Activated T-helper 17 cell treated with anti-CD3 and anti-CD28 coated beads, Interleukin-2, amount 50 U/mL, for 72 hours (primary cell): Measurements from ENCODE around the gene RSPH6A. TPM values are rescaled to one million over a fixed set of nuclear protein-coding genes. Genes with fewer than 3 reads are reported as not detected.

Experiments used
- ATAC-seq: fragments of 150-1000 bp; cut with Tn5 transposase; replicated peaks from 2 replicates; pipeline ENCODE4 v1.10.0; 2021; ENCODE audit warnings: mild to moderate bottlenecking, moderate library complexity
- H3K27ac Mint-ChIP-seq: one replicate; pipeline ENCODE4 v1.8.0; 2022; ENCODE audit warnings: mixed read lengths
- H3K27me3 Mint-ChIP-seq: one replicate; pipeline ENCODE4 v1.8.0; 2022; ENCODE audit warnings: mixed read lengths
- H3K36me3 Mint-ChIP-seq: one replicate; pipeline ENCODE4 v1.8.0; 2022; ENCODE audit warnings: low read depth, mild to moderate bottlenecking, mixed read lengths
- H3K4me1 Mint-ChIP-seq: one replicate; pipeline ENCODE4 v1.8.0; 2022; ENCODE audit warnings: mixed read lengths
- H3K4me3 Mint-ChIP-seq: one replicate; pipeline ENCODE4 v1.8.0; 2022; ENCODE audit warnings: mild to moderate bottlenecking, mixed read lengths
- H3K9me3 Mint-ChIP-seq: one replicate; pipeline ENCODE4 v1.8.0; 2022; ENCODE audit warnings: mixed read lengths
- total RNA-seq, 2 donors: library from RNA; stranded (reverse); gene quantifications; one replicate each; pipeline ENCODE4 v1.2.3, GENCODE V29; 2022

Gene RSPH6A
- total RNA-seq, 2 donors from 2014 or later = 0.26 to 0.40 TPM

DNA sequence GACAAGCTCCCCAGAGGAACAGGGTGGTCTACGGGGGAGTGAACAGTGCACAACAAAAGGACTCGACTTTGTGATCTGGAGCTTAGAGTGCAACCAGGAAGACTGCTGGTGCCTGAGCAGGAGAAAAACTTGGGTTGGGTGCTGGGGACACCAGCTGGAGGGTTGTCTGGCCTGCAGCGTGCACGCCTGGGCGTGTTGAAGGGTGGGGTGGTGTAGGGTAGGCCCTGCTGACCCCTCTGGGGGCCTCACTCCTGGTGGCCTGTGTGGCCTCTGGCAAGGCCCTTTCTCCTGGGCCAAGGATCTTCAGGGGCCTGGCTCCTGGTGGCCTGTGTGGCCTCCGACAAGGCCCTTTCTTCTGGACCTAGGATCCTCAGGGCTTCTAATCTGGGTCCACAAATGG is 4.7 kb upstream of the RSPH6A start:
- no peaks in the 10 kb centered on the region for H3K27me3 Mint-ChIP-seq
- no peaks in the 10 kb centered on the region for H3K9me3 Mint-ChIP-seq
- no peak for ATAC-seq
- H3K4me3 Mint-ChIP-seq = no peak overlapping the region
- no peaks in the 10 kb centered on the region for H3K4me1 Mint-ChIP-seq
- peaks cover 44% of the 10 kb centered on the region for H3K36me3 Mint-ChIP-seq
- H3K27ac Mint-ChIP-seq = peak overlapping the region; percentile 56

DNA sequence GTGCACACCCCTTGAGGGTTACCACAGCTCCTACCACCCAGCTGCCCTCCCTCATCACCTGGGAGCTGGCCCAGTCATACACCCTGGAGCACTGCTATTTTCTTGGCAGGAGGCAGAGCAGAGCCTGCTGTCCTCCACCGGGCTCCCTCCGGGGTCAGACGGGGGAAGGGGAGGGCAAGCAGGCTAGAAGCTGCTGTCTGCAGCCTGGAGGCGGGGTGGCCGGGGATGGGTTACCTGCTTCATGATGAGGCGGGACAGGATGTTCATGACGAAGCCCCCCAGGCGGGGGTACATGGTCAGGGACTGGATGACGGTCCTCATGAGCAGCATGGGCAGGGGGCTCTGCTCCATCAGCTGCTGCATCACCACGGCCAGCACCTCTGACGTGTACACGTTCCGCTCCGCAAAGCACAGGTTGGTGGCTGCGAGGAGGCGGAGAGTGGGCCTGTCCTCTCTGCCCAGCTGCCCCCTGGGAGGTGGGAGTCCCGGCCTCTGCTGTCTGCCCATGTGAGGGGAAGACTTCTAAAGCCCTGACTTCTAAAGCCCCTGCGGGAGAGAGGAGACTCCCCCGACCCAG is 2.7 kb upstream of the RSPH6A start:
- Mint-ChIP-seq H3K4me3 (no peak overlapping the region), H3K27me3 (no peaks in the 10 kb centered on the region), H3K36me3 (peaks cover 27% of the 10 kb centered on the region), H3K9me3 (no peaks in the 10 kb centered on the region), H3K4me1 (no peaks in the 10 kb centered on the region), H3K27ac (no peak overlapping the region)
- ATAC-seq = peak; percentile 8

DNA sequence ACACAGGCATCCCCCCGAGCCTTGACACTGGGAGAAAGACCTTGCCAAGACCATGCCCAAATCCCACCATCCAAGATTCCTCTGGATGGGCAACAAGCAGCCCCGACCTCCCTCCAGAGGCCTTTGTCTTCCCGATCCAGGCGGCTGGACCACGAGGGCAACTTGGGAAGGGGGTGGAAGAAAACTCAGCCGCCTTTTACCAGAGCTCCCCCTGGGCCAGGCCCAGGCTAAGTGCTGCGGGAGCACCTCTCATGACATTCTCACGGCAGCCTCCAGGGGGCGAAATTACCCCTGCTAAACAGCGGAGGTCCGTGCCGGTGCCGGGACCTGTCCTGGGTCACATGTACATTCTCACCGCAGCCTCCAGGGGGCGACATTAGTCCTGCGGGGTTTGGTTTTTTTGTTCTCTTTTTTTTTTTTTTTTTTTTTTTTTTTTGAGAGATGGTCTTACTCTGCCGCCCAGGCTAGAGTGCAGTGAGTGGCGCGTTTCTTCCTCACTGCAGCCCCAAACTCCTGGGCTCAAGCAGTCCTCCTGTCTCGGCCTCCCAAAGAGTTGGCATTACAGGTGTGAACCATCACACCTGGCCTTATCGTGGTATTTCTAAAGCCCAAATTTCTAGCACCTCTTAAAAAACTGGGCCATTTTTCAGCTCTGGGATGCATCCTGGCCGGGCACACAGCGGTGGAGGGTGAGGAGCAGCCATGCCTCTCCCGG is 2.1 kb upstream of the RSPH6A start:
- Mint-ChIP-seq H3K9me3 (no peaks in the 10 kb centered on the region), H3K27ac (peak overlapping the region; percentile 33), H3K4me1 (no peaks in the 10 kb centered on the region), H3K27me3 (no peaks in the 10 kb centered on the region), H3K4me3 (no peak overlapping the region), H3K36me3 (peaks cover 25% of the 10 kb centered on the region)
- ATAC-seq = peak; percentile 97

DNA sequence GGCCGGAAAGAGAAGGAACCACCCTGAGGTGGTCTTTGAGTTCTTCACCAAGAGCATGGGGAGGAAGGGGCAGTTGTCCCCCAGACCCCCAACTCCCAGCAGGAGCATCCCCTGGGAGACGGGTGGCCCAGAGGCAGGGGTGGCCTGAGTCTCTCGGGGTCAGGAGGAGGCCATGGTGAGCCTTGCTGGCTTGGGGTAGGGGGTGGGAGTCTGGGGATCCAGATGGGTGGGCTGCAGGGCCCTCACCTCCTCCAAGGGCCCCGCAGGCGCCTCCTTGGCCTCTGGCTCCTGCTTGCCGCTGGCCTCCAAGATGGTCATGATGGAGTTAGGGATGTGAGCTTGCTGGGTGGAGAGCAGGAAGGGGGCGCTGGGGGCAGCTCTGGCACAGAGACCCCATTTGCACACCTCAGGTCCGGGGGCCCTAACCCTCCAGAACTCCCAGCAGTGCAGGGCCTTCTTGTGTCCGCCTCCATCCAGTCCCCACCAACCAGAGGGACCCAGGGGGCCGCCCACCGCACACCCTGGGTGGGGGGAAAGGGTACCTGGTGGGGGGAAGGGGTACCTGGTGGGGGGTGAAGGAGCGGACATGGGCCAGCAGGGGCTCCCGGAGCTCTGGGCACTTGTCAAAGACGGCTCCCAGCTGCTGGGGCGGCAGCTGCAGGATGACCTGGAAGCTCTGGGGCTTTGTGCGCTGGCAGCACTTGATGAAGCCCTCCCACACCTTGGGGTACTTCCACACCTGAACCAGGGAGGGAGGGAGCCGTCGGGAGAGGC is 1.3 kb upstream of the RSPH6A start:
- H3K4me3 Mint-ChIP-seq = no peak overlapping the region
- H3K4me1 Mint-ChIP-seq = no peaks in the 10 kb centered on the region
- no peak for ATAC-seq
- H3K27ac Mint-ChIP-seq = no peak overlapping the region
- no peaks in the 10 kb centered on the region for H3K9me3 Mint-ChIP-seq
- peaks cover 22% of the 10 kb centered on the region for H3K36me3 Mint-ChIP-seq
- H3K27me3 Mint-ChIP-seq = no peaks in the 10 kb centered on the region

DNA sequence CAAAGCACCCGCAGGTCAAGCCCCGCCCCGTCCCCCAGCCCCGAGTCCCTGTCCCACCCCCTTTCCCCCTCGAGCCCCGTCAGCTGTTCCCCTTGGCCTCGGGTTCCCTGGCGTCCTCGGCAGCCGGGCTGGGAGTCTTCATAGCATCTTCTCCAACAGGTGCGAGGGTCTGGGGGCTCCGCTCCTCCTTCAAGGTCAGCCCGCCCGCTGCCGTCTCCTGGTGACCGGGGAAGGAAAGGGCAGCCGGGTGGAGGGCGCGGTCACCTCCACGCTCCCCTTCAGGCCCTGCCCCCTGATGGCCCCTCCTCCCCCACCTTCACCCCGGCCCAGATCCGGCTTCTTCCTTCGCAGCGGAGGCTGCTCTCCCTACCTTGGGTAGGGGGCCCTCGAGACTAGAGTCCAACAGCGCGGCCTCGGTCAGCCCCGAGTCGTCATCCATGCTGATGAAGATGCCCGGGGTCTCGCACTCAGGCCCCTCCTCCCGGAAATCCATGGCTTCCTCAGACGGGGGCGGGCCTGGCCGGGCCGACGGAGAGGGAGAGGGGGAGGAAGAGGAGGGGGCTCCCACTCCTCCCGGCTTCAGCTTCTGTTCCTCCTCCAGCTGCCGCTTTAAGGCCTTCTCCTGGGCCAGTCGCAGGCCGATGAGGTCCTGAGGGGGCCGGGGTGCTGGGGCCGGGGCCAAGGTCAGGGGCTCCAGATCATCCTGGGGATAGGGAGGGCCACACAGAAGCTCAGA is 541 bp upstream of the RSPH6A start:
- Mint-ChIP-seq H3K9me3 (no peaks in the 10 kb centered on the region), H3K4me3 (no peak overlapping the region), H3K4me1 (no peaks in the 10 kb centered on the region), H3K27ac (no peak overlapping the region), H3K36me3 (peaks cover 18% of the 10 kb centered on the region), H3K27me3 (no peaks in the 10 kb centered on the region)
- no peak for ATAC-seq

DNA sequence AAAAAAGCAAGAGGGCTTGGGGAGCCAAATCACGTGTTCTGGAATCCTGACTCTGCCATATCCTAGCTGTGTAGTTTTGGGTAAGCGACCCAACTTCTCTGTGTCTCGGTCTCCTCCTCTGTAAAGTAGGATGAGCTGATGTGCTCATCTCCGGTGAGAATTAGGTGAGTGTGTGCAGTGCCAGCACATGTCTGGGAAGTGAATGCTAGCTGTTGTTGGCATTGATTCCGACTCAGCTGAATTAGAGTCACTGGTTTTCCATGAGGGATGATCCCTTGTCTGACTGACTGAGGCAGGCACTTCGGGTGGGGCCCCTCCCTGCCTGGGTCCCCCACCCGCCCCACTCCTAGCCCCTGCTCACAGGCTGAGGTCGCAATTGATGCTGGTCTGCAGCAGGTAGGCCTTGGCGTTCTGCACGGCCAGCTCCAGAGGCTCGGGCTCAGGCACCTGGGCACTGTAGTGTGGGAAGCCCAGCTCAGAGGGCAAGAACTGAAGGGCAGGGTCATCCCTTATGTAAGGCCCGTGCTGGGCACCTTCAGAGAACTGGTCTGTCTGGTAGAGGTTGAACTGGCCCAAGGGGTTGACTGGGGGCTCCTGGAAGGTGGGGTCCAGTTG is 835 bp downstream of the RSPH6A start:
- no peak for ATAC-seq
- no peaks in the 10 kb centered on the region for H3K9me3 Mint-ChIP-seq
- H3K27ac Mint-ChIP-seq = no peak overlapping the region
- H3K4me1 Mint-ChIP-seq = peaks cover 3% of the 10 kb centered on the region
- no peak overlapping the region for H3K4me3 Mint-ChIP-seq
- peaks cover 14% of the 10 kb centered on the region for H3K36me3 Mint-ChIP-seq
- H3K27me3 Mint-ChIP-seq = no peaks in the 10 kb centered on the region

DNA sequence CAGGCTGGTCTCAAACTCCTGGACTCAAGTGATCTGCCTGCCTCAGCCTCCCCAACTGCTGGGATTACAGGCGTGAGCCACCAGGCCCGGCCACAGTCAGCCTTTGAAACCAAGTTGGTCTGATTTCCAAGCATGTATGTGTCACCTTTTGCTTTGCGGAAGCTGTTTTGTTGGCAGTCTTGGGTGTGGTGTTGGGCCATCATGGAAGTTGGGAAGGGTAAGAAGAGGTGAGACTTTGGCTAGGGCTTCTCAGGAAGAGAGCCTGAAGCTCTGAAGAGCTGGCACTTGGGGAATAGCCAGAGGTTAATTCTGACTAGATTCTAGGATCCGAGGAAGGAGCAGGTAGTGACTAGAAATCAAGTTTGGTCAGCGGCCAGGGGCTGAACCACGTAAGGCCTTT is 2.8 kb downstream of the RSPH6A start:
- Mint-ChIP-seq H3K4me3 (no peak overlapping the region), H3K9me3 (no peaks in the 10 kb centered on the region), H3K27ac (no peak overlapping the region), H3K36me3 (peaks cover 10% of the 10 kb centered on the region), H3K4me1 (peaks cover 3% of the 10 kb centered on the region), H3K27me3 (no peaks in the 10 kb centered on the region)
- no peak for ATAC-seq

DNA sequence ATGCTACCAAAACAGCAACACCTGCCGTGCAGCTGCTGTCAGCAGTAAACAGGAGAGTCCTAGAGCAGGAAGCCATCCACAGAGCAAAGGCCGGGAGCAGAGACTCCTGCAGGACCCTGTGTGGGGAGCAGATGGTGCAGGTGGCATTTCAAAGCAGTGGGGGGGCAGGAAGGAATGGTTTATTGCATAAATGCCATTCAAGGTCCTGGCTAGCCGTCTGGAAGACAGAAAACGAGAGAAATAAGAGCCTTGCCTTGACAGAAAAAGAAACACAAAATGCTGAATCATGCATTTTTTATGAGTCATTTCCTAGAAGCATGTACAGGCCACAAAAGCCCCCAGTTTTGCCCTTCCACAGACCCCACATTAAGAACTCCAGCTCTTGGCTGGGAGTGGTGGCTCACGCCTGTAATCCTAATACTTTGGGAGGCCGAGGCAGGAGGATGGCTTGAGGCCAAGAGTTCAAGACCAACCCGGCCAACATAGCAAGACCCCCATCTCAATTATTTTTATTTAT is 5.4 kb downstream of the RSPH6A start:
- no peak overlapping the region for H3K4me3 Mint-ChIP-seq
- no peaks in the 10 kb centered on the region for H3K27me3 Mint-ChIP-seq
- no peak for ATAC-seq
- H3K36me3 Mint-ChIP-seq = no peaks in the 10 kb centered on the region
- no peaks in the 10 kb centered on the region for H3K9me3 Mint-ChIP-seq
- no peak overlapping the region for H3K27ac Mint-ChIP-seq
- peaks cover 3% of the 10 kb centered on the region for H3K4me1 Mint-ChIP-seq

DNA sequence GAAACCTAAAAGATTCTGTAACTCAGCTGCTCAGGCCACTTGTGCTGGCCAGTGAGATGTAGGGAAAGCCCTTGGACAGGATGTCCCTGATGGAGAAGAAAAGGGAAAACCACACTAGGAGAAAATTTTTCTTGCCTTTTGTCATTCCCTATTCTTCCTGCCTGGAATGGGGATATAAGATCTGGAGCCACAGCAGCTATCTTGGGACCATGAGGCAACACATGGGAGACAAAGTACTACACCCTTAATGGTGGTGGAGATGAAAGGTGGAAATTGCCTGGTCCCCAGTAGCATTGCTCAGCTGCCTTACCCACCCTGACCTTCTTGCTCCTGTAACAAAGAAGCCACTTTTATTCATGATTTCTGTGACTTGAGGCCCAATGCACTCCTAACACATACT is 9.4 kb downstream of the RSPH6A start:
- Mint-ChIP-seq H3K36me3 (no peaks in the 10 kb centered on the region), H3K27ac (no peak overlapping the region), H3K4me1 (peaks cover 3% of the 10 kb centered on the region), H3K9me3 (no peaks in the 10 kb centered on the region), H3K27me3 (peaks cover 6% of the 10 kb centered on the region), H3K4me3 (no peak overlapping the region)
- no peak for ATAC-seq

DNA sequence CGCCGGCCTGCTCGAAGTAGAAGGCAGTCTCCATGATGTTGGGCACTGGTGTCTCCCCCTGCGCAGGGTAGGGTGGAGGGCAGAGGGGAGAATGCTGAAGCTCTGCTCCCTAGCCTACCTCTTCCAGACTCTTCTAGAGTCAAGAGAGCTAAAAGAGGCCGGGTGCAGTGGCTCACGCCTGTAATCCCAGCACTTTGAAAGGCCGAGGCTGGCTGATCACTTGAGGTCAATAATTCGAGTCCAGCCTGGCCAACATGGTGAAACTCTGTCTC is 10.2 kb downstream of the RSPH6A start:
- no peak for ATAC-seq

DNA sequence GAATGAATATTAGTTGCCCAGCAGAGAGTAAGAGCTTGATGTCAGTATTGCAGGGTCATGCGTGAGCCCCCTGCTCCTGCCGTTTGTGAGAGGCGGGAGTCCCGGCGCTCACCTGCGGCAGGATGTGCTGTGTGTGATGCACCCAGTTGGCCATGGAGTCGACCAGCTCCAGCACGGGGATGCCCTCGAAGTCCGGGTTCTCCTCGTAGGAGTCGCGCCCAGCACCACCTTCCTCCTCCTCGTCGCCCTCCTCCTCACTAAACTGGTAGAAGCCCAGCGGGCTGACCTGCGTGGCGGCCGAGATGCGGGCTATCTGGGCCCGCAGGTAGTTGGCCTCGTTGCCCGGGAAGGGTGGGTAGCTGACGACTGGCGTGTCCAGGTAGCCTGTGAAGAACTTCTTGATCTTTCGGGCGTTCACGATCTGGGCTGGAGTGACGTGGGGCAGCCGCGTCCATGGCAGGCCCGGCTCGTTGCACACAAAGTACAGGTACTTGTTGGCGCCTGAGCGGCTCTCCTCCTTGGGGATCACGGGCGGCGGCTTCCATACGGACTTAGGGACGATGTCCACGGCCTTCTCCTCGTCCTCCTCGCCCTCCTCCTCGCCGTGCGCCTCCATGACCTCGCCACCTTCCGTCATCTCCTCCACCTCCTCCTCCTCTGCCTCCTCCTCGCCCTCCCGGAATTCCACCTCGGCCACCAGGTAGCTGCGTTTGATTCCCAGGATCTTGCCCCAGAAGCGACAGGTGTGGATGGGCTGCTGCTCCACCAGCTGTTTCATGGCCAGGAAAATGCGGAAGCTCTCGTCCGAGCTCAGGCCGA is 10.8 kb downstream of the RSPH6A start:
- Mint-ChIP-seq H3K9me3 (no peaks in the 10 kb centered on the region), H3K27ac (no peak overlapping the region), H3K36me3 (no peaks in the 10 kb centered on the region), H3K27me3 (peaks cover 6% of the 10 kb centered on the region), H3K4me3 (no peak overlapping the region), H3K4me1 (no peaks in the 10 kb centered on the region)
- ATAC-seq = no peak

More for the DNA sequence above, 10.2 kb downstream of the RSPH6A start:
- H3K4me3 Mint-ChIP-seq = no peak overlapping the region
- H3K27ac Mint-ChIP-seq = no peak overlapping the region
- peaks cover 6% of the 10 kb centered on the region for H3K27me3 Mint-ChIP-seq
- H3K36me3 Mint-ChIP-seq = no peaks in the 10 kb centered on the region
- no peaks in the 10 kb centered on the region for H3K9me3 Mint-ChIP-seq
- H3K4me1 Mint-ChIP-seq = peaks cover 3% of the 10 kb centered on the region

DNA sequence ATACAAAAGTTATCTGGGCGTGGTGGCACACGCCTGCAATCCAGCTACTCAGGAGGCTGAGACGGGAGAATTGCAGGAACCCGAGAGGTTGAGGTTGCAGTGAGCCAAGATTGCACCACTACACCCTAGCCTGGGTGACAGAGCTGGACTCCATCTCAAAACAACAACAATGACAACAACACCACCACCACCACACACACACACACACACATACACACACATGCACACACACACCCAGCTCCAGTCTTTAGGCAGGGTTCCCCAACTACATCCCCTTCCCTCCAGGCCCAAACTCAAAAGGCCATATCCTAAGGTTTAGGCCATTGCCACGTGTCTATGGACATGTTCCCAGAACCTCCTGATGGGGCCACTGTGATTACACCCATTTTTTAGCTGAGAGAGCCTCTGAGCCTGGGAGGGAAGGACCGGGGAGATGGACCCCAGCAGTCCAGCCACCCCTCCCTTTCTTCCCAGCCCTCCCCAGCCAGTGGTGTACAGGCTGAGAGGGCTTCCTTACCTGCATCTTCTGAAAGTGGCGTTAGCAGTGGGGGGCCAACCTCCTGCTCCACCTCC is 13.4 kb downstream of the RSPH6A start:
- peaks cover 14% of the 10 kb centered on the region for H3K27me3 Mint-ChIP-seq
- H3K27ac Mint-ChIP-seq = no peak overlapping the region
- peaks cover 5% of the 10 kb centered on the region for H3K4me1 Mint-ChIP-seq
- H3K9me3 Mint-ChIP-seq = no peaks in the 10 kb centered on the region
- H3K4me3 Mint-ChIP-seq = no peak overlapping the region
- no peak for ATAC-seq
- H3K36me3 Mint-ChIP-seq = no peaks in the 10 kb centered on the region

DNA sequence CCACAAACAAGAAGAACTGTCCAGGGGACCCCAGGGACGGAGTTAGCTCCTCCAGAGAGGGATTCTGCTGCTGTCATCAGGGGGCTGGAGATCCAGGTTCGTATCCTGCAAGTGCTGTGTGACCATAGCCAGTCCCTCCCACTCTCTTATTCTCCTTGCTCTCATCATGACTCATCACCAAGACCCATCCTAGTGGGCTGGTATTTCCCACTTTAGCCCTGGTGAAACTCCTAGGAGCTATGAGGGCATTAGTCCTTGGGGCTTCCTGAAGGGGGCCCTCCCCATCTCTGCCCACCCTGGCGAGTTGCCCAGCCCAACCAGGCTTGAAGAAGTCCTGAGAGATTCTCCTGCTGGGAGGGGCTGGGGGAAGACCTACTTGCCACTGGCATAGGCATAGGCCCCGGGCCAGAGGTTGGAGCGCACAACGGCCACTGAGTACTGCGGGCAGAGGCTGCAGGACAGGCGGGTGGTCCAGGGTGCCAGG is 15.0 kb downstream of the RSPH6A start:
- Mint-ChIP-seq H3K27me3 (peaks cover 14% of the 10 kb centered on the region), H3K4me3 (no peak overlapping the region), H3K4me1 (peaks cover 5% of the 10 kb centered on the region), H3K36me3 (no peaks in the 10 kb centered on the region), H3K9me3 (no peaks in the 10 kb centered on the region), H3K27ac (no peak overlapping the region)
- no peak for ATAC-seq
